GM19397 (cell line): Measurements from ENCODE around the gene HSPG2.

ENCODE experiments used
- ATAC-seq: cut with Tn5 transposase; IDR thresholded peaks from one replicate; pipeline ENCODE4 v1.9.1; 2021; ENCODE audit warnings: mild to moderate bottlenecking, moderate library complexity; ENCODE audit not compliant: unreplicated experiment

Gene HSPG2

DNA sequence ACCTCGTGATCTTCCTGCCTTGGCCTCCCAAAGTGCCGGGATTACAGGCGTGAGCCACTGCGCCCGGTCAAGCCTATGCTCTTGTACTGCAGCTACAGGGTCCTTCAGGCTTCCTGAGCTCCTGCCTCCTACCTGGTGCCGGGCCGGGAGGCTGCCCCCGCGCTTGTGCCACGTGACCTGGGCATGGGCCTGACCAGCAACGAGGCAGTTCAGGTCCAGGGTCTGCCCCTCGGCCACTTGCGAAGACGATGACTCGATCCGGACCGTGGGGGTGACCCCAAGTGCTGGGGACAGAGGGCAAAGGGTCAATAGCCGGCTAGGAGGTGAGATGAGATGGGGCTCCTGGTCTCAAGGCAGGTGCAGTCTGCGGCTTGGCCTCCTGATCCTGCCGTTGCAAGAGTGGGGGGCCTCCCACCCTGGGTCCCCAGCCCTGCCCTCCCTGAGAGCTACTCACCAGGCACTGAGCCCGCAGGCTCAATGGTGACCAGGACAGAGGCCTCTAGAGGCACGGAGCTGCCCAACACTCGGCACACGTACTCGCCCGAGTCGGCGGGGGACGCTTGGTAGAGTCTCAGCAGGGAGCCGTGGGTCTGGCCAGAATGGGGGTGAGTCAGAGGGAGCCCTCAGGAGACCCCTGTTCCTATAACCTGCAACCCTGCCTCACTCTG is 87.1 kb downstream of the HSPG2 start:
- ATAC-seq: no peak

DNA sequence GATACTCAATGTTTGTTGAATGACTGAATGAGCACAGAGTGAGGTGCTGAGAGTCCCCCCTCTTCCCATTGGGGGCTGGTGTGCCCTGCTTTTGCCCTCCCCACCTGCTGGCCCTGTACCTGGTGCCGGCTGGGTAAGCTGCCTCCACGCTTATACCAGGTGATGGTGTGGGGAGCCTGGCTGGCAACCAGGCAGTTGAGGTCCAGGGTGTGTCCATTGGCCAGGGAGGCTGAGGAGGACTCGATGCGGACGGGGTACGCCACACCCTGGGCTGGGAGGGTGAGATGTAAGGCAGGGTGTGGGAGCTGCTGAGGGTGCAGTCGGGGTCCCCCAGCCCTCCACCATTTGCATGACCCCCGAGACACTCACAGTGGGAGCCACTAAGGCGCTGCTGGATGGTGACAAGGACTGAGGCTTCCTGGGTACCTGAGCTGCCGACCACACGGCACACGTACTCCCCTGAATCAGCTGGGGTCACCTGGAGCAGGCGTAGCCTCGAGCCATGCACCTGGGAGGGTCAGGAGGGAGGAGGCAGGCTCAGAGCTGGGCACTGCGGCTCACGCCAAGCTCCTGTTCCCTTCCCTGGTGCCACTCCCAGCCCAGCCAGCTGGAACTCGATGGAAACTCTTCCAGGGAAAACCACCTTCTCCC is 88.5 kb downstream of the HSPG2 start:
- ATAC-seq: no peak

DNA sequence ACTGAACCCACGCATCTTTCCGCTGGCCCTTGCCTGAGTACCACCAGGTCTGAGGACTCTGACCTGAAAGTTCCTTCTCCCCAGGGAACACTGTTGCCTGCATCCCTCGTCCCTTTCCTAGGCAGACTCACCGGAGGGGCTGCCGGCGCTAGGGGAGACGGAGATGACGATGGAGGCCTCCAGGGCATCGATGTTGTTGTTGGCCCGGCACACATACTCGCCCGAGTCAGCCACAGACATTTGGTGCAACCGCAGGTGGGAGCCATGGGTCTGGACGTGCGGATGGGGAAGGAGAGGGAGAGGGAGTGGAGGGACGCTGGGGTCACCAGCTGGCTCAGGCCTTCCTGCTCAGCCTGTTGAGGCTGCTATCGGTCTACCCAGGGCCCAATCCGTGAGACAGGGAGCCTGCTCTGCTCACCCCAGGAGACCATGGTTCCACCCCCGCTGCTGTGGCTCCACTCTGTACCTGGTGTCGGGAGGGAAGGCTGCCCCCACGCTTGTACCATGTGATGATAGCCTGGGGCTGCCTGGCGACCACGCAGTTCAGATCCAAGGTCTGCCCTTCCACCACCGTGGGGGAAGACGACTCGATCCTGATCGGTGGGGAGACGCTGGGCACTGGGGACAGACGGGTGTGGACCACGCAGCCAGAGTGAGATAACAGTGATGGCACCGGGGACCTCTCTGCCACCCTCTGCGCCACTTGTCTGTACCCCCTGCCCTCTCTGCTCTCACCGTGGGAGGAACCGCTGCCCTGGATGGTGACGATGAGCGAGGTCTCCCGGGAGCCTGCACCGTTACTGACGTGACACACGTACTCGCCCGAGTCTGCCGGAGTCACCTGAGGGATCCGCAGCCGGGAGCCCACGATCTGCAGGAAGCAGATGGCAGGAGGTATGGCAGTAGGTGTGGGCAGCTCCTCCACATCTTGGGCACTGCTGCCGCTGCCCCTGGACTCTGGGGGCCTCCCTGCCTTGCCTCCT is 89.6 kb downstream of the HSPG2 start:
- ATAC-seq: no peak

DNA sequence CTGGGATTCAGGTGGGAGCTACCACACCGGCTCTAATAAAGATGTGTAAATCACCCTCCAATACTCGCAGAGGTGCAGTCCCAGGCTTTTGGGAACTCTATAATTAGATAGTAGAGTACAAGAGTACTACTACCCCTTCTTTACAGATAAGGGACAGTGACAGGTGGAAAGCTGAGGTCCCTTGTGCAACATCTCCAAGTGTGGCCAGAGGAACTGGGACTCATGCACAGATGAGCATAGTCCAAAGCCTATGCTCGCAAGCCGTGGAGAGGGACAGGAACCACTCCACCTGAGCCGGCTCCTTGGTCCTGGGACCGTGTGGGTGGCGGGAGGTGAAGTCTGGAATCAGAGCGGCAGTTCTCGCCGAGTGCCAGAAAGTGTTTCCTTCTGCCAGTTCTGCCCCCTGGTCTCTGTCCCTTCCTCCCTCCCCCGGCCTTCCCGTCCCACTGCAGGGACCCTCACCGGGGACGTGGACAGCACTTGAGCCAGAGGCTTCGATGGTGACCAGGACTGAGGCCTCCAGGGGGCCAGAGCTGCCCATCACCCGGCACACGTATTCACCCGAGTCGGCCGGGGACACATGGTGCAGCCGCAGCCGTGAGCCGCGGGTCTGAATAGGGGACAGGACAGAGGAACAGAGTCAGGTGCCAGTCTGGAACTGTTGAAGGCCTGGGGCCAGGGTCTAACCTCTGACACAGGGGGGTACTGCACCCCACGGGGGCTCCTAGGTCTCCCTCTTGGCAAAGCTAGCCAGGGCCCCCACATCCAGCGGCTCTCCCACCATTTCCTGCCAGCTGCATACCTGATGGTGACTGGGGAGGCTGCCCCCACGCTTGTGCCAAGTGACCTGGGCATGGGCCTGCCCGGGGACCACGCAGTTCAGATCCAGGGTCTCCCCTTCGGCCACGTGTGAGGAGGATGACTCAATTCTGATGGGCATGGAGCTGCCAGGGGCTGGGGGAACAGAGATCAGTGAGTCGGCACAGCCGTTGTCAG is 91.2 kb downstream of the HSPG2 start:
- ATAC-seq: no peak

DNA sequence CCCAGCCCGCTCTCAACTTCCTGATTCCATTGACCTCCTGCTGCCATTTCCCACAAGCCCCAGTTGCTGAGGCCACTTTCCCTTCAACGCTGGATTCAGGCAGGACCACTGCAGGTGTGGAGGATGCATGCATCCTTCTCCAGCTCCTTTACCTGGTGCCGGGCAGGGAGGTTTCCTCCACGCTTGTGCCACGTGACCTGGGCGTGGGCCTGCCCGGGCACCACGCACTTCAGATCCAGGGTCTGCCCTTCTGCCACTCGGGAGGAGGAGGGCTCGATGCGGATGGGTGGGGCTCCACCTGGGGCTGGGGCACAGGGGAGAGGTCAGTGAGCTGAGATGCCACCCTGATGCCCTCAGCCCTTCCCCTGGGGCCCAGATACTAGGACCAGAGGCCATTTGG is 93.1 kb downstream of the HSPG2 start:
- no peak for ATAC-seq

DNA sequence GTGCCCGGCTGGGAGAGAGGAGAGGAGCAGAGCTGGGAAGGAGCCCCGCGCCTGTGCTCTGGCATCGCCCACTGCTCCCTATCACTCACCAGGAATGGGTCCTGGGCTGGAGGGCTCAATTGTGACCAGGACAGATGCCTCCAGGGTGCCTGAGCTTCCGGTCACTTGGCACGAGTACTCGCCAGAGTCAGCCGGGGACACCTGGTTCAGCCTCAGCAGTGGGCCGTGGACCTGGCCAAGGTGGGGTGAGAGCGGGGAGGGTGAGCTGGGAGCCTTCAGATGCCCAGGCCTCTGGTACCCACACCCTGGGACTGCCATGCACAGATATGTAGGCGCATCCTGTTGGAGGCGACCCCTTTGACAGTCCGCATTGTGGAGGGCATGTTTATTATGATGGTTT is 93.9 kb downstream of the HSPG2 start:
- no peak for ATAC-seq

DNA sequence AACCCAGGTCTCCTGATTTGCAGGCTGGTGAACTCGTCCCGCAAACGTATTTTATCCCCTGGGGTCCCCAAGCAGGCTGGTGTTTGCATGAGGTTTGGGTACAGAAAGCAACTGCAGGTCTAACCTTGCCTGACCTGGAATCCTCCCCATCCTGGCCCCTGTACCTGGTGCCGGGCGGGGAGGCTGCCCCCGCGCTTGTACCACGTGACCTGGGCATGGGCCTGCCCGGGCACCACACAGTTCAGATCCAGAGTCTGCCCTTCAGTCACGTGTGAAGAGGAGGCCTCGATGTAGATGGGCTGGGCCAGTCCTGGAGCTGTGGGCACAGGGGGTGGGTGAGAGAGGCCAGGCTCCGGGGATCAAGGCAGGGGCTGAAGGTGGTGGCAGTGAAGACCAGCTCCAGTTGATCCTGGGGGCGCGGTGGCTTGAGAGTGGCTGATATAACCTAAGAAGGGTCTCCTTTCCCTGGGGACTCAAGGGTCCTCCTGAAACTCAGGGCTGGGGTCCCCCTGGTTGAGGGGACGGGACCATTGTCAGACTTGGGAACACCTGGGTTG is 94.4 kb downstream of the HSPG2 start:
- ATAC-seq: no peak

DNA sequence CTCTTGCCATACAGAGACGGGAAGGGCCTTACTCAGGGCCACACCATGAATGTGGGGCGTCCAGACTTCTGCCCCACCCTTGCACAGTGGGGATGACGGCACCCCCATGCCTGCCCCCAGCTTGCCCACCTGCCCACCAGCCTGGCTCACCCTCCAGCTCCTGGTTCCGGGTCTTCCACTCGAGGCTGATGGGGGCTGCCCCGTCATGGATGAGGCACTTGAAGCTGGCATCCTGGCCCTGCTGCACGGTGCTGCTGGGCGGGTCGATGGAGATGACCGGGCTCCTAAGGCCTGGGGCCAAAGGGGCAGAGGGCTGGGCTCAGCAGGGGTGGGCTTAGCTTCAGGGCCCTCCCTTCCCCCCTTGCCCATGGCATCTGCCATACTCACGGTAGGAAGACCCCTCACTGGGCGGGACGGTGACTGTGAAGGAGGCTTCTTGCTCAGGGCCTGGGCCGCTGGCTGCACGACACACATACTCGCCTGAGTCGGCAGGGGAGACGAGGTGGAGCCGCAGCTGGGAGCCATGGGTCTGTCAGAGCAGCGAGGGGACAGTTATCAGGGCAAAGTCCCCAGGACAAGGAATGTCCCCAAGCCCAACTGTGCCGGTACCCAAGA is 95.2 kb downstream of the HSPG2 start:
- no peak for ATAC-seq

DNA sequence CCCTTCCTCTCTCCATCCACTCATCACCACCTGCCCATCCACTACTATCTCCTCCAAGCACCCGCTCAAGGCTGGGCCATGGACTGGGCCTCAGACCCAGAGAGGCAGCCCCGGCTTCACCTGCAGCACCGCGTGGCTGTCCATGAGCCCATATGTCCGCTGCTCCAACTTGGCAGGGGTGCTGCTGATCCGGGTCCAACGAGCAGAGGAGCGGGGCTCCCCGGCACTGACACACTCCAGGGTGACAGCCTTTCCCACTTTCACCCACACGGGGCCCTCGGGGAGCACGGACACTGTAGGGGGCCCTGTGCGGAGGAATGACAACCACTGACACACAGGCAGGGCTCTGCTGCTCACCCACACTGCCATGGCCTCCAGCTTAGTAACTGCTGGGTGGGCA is 96.1 kb downstream of the HSPG2 start:
- no peak for ATAC-seq

DNA sequence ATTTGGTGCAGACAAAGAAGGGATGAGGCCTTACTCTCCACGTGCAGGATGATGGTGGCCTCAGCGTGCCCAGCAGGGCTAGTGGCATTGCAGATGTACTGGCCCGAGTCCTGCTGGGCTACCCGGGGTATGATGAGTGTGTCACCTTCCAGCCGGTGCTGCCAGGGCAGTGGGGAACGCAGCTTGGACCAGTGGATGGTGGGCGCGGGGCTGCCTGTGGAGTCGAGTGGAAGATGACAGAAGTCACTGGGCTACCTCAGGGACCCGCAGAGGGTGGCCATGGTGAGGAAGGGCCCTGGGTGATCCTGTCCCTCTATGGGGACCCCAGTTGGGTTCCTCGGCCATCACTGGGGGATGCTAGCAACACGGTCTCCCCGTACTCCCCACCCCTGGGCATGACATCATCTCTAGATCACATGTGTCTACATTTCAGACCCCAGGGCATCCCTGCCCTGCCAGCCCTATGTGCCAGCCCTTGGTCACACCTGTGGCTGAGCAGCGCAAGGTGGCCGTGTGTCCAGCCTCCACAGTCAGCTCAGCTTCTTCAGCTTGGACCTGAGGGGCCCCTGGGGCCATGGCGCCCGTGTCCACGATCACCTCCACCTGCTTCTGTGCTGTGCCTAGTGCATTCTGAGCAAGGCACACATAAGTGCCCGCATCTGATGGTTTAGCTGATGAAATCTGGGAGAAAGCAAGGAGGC is 97.6 kb downstream of the HSPG2 start:
- ATAC-seq: no peak

DNA sequence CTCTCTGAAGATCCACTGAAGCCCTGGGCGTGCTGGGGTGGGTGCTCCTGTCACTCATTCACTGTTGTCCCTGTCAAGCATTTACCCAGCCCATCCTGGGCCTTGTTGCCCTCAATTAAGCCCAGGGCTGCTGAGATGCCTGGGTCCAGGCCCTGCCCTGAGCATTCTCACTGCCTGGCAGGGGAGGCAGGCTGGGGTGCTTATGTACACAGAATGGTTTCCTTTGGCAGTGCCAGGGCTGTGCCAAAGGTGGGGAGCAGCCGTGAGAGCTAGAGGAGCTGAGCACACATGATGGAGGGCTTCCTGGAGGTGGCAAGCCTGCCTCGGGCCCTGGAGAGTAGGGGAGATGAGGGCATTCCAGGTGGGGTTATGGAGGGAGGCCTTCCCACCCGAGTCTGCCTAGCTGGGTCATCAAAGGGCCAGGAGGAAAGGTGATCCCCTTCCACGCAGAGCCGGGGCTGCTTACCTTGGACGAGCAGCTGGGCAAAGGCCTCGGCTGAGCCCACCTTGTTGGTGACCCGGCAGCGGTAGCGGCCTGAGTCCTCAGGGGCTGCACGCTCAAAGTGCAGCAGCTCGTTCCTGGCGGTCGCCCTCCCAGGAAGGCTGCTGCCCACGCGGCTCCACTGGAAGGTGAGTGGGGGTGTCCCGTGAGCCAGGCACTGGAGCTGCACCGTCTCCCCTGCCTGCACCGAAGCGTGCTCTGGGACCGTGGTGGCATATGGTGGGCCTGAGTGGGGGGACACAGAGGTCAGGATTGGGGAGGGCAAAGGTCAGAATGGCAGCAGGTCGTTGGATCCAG is 98.6 kb downstream of the HSPG2 start:
- no peak for ATAC-seq

DNA sequence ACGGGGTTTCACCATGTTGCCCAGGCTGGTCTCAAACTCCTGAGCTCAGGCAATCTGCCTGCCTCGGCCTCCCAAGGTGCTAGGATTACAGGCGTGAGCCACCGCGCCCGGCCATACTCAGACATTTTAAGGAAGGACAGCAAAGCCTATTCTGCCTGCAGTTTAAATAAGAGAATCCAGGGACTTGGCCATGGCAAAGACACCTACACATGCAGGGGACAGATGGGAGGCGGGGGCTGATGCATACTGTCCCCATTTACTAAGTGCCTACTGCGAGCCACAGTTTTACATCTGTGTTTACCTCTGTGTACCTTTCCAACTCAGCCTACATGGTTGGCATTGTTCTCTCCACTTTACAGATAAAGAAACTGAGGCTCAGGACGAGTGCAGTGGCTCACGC is 99.6 kb downstream of the HSPG2 start:
- ATAC-seq: no peak

DNA sequence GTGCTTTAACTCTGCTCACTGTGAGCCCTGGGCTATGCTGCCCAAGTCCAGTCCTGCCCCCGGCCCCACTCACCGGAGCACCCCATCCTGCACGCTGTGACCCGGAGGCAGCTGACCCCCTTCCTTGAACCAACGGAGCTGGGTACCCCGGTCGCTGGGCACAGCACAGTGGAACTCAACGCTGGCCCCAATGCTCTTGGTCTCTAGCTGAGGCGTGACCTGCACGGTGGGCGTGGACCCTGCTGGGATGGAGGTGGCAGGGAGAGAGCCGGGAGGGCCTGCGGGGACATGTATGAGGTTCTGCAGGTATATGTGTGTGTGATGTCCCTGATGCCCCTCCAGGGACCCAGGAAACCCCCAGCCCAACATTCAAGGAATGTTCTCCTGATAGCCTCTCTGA is 100.4 kb downstream of the HSPG2 start:
- no peak for ATAC-seq

DNA sequence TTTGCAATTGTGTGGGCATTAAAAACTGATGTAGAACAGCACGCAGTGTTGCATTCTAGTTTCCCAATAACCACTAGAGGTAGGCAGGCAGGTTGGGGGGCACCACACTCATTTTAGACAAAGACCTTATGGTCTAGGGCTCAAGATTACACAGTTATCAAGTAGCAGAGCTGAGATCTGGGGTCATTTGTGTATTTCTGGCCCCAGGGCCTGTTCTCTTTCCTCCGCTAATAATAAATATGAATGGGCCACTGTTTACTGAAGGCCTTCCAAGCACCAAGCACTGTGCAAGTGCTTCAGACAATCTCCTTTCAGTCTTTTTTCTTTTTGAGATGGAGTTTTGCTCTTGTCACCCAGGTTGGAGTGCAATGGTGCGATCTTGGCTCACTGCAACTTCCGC is 101.1 kb downstream of the HSPG2 start:
- ATAC-seq: no peak

DNA sequence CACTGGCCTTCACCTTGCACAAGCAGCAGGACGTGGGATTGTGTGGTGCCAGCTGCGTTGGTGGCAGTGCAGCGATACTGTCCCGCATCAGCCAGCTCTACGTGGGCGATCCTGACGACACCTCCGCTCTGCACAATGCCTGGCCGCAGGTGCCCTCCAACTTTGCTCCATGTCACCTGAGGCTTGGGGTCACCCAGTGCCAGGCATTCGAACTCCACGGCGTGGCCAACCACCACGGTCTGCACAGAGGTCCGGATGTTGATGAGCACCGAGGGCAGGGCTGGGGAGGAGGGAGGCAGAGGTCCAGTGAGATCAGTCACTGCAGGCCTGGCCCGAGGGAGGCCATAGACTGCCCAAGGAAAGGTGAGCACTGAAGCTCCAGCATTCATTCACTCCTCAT is 102.4 kb downstream of the HSPG2 start:
- ATAC-seq: no peak

DNA sequence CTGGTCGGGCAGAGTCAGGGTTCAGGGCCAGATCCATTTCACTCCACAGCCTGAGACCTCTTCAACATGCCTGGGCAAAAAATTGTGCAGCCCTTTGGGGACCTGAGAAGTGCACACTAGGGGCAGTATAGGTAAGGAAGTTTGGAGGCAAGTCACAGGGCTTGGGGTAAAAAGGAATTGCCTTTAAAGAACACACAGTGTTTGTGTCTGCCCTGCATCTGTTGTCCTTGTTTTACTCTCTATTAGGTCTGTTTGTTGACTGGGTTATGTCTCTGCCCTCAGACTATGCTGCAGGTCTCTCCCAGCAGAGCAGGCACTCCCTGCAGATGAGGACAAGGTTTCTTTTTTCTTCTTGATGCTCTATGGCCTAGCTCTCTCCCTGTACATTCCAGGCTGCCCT is 103.0 kb downstream of the HSPG2 start:
- ATAC-seq: no peak

DNA sequence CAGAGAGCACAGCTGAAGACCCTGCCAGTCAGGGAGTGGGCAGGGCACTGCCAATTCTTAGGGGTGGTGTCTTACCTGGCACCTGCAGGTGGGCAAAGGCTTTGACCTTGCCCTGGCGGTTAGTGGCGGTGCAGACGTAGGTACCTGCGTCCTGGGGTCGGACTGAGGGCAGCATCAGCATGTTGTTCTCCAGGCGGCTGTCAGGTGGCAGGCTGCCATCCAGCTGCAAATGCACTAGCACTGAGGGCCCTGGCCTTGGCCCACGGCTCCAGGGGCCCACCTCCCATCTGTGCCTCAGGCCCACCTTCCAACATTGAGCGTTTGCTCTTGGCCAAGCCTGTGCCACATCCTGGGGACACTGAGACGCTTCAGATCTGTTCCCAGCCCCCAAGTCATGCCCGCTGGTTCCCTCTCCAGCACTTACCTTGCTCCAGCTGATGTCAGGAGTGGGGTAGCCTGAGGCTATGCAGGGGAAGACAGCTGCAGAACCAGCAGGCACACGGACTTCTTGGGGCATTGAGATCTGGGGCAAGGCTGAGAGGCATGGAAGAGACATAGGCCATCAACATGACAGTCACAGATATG is 103.6 kb downstream of the HSPG2 start:
- ATAC-seq: no peak

DNA sequence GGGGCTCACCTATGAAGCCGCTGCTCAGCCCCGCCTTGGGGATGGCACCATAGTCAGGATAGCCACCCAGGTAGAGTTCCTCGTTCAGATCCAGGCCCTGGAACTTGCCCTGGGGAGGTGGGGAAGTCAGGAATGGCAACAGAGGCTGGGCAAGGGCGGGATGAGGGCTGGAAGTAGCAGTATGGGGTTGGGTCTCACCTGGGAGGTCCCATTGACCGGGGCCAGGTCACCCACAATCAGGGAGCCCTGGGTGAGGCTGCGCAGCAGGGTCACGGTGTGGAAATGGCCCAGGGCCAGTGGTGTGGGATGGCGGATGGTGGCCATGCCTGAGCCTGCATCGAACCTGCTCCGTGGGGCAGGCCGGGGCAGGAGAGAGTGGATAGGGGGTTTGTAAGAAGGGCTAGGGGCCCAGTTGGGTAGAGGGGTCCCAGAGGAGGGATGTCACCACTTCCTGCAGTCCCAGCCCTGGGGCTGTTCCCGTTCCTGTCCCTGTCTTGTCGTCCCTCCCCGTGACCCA is 105.6 kb downstream of the HSPG2 start:
- no peak for ATAC-seq
